Embryonic facial prominence (tissue), 1 donor: ENCODE measurements around the gene FAM107B.

Experiments used
- DNase-seq: peaks from one replicate; pipeline ENCODE4 v3.0.0-alpha.2; 2016; ENCODE audit errors: extremely low spot score

FAM107B gene

DNA sequence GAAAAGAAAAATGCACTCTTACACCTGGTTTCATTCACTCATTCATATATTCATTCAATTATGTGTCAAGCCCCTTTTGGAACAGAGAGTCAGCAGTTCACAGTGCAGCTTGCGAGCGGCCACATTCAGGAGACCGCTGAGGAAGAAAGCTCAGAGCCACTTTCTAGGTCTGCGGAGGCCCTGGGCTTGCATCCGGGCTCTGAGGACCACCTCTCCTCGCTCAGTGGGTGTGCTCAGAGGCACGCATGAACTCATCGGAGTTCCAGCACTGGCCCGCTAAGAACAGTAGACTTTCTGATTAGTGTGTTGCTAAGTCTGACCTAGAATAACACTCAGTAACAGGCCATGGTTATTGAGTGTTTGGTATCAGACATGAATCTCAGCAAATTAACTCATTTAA lies 1.8 kb upstream of the FAM107B start:
- no peak for DNase-seq

- no peak for DNase-seq
Measured at GRCh38 chr10:14775656-14776055, 959 bp upstream of the FAM107B start.

GRCh38 chr10:14774214-14774580 lies 500 bp downstream of the FAM107B start:
- no peak for DNase-seq

GRCh38 chr10:14773551-14774213 lies 1.0 kb downstream of the FAM107B start:
- DNase-seq, result no peak

GRCh38 chr10:14772399-14772798 lies 2.3 kb downstream of the FAM107B start:
- DNase-seq, result no peak

DNA sequence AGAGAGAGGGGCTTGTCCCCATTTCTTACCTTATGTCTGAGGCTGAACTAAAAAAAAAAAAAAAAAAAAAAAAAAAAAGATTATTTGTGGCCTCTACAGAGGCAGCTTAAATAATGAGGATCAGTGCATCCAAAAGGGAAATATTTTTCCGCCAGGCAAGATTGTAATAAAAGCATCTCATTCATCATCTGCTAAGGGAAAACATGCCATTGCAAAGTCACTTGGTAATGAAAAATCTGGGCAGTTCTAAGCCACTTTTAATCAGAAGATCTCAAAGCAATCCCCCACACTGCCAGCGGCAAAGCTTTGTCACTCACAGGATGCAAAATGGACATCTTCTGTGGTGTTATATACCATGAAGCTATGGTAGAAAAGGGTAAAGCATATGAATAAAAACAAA lies 3.8 kb downstream of the FAM107B start:
- DNase-seq, result no peak

GRCh38 chr10:14761372-14761771 lies 13.3 kb downstream of the FAM107B start:
- DNase-seq, result no peak

- no peak for DNase-seq
Measured at GRCh38 chr10:14758994-14759664, 15.6 kb downstream of the FAM107B start.

- DNase-seq, result no peak
Measured at GRCh38 chr10:14758451-14758850, 16.2 kb downstream of the FAM107B start.

- DNase-seq, result no peak
Measured at GRCh38 chr10:14757986-14758385, 16.7 kb downstream of the FAM107B start.

GRCh38 chr10:14757394-14757793 lies 17.3 kb downstream of the FAM107B start:
- DNase-seq, result no peak

- DNase-seq, result no peak
Measured at GRCh38 chr10:14753441-14753840, 21.3 kb downstream of the FAM107B start.

DNA sequence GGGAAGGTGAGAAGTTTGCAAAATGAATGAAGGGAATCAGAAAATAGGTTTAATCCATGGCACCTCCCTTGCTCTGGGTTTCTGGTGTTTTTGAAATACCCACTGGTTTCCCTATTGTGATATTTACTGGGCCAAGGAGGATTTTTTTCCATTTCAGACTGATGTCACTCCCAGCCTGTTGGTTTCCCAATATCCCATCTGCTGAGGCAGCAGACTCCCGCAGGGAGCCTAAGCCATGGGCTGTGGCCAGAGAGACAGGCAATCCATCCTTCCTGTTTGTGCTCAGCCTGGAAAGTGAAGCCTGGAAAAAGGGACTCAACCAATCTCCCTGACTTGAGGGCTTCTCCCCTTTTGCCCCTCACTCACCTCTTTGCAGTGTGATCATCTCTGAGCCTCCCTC lies 22.8 kb downstream of the FAM107B start:
- no peak for DNase-seq

DNA sequence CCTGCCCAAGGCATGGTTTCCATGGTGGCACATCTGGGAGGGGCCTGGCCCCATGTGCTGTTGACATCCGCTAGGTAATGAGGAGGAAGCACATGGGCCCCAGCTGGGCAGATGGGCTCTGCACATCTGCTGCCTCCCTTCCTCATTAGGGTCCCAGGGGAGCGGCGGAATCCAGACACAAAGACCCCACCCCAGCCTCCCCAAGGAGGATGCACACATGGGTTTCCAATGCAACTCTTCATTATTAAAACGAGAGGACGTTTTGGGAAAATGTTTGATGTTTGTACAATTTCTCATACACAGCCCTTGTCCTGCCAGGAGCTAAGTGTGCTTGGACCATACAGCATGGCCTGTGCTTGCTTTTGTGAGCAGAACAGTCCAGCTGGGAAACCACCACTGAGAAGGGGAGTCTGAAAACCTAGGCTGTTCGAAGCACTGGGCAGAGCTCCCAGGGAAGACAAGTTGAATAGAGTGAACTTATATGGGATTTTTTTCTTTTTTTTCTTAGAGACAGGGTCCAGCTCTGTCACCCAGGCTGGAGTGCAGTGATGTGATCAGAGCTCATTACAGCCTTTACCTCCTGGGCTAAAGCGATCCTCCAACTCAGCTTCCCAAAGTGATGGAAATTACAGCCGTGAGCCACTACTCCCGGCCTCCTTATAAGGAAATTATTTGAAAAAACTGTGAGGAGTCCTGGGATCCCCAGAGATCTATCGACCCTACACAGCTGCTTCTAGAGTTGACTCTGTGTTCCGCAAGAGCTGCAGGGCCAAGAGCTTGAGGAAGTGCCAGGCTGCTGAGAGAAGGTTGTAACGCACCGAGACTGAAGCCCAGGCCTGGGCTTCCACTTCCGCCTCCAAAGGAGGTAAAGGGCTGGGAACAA lies 23.4 kb downstream of the FAM107B start:
- no peak for DNase-seq

- DNase-seq, result no peak
Measured at GRCh38 chr10:14749070-14749809, 25.5 kb downstream of the FAM107B start.

DNA sequence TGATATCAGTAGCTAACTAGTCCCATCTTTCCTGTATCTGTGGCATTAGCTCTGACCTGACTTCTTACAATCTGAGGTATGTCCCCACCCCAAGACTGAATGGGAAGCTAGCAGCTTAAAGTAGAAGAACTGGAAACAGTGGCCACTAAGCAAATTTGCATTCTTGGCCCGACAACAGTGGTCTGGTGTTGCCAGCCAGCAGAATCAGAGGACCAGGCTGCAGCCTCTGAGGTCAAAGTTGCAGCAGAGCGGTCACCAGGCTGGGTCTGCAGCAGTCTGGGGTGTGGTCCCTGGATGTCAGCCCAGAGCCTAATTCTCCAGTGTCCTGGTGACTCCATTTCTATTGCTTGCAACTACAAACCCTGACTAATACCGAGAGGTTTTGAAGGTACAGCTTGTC lies 26.3 kb downstream of the FAM107B start:
- no peak for DNase-seq

GRCh38 chr10:14742815-14743214 lies 31.9 kb downstream of the FAM107B start:
- DNase-seq, result no peak

- DNase-seq, result no peak
Measured at GRCh38 chr10:14742382-14742781, 32.3 kb downstream of the FAM107B start.

- DNase-seq, result no peak
Measured at GRCh38 chr10:14740684-14741247, 33.9 kb downstream of the FAM107B start.

- no peak for DNase-seq
Measured at GRCh38 chr10:14737808-14738545, 36.7 kb downstream of the FAM107B start.

- DNase-seq, result no peak
Measured at GRCh38 chr10:14736600-14737081, 38.1 kb downstream of the FAM107B start.
